GM18498 (cell line): Measurements from ENCODE around the gene FNDC7.
A peak's percentile ranks its signal among the peaks of the same experiment; 100 is the strongest.
"Not testable (repeated sequence)": the region's sequence is repeated elsewhere in the genome, so short reads cannot be mapped to it uniquely, and the experiment has no call there.

Source experiments
- ATAC-seq: cut with Tn5 transposase; IDR thresholded peaks from one replicate; pipeline ENCODE4 v1.9.1; 2021; ENCODE audit warnings: mild to moderate bottlenecking, moderate library complexity; ENCODE audit not compliant: unreplicated experiment

The FNDC7 gene

DNA sequence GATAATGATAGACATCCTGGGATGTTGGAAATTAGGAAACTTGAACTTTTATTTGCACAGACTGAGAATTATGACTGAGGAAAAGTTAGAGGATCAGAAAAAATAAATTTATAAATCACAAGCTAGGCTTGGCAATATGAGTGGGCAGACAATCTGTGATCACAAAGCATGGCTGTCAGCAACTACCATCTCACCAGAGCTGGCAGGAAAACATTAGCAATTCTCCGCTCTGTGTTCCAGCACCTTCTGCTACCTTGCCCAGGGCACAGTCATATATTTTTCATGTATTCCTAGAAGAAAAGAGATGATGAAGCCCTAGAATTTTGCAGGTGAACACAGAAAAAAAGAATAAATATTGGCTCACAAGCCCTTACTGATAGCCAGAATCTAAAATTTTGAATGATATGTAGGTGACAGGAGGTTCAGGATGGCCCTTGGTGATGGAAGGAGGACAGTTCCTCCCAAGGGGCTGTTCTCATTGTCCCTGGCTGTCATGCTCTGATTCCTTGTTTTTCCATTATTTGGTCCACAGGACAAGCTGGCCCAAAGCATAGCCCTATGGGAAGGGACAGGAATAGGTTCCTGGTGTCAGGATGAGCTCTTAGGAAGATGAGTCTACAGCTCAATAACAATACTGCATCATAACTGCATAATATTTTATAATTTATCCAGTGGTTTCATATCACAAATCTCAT is 21.6 kb downstream of the FNDC7 start:
- ATAC-seq: no peak

DNA sequence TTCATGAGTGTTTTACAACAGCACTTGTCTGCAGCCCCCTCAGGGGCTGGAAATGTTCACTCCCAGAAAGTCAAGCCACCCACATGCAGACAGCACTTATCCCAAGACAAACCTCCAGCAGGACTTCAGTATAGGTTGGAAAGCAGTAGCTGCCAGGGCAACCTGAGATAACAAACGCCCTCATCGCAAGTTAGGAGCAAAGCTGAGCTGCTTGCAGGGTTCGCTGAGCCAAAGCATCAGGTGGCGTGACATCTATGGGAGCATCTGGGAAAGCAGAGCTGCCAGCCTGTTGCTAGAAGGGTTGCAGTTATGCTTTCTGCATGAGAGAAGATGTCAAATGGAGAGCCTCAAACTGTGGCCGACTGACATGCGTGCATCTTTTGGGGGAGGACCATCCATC is 29.5 kb downstream of the FNDC7 start:
- ATAC-seq: no peak

DNA sequence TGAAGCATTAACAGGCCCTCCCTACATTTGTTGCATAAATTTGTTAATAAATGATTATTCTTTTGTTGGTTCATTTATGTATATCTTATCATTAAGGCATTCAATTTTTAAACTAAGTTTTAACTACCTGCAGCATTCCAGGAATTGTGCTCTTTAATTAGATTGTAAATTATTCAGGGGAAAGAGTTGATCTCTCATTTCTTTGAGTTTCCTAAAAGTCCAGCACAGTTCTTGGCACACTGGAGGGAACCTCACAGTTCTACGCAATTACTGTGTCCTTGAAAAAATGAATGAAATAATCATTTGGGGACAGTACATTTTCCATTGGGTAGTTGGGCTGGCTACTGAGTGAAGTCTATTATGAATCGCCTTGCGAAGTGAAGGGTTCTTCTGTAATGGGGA is 33.3 kb downstream of the FNDC7 start:
- ATAC-seq: no peak

DNA sequence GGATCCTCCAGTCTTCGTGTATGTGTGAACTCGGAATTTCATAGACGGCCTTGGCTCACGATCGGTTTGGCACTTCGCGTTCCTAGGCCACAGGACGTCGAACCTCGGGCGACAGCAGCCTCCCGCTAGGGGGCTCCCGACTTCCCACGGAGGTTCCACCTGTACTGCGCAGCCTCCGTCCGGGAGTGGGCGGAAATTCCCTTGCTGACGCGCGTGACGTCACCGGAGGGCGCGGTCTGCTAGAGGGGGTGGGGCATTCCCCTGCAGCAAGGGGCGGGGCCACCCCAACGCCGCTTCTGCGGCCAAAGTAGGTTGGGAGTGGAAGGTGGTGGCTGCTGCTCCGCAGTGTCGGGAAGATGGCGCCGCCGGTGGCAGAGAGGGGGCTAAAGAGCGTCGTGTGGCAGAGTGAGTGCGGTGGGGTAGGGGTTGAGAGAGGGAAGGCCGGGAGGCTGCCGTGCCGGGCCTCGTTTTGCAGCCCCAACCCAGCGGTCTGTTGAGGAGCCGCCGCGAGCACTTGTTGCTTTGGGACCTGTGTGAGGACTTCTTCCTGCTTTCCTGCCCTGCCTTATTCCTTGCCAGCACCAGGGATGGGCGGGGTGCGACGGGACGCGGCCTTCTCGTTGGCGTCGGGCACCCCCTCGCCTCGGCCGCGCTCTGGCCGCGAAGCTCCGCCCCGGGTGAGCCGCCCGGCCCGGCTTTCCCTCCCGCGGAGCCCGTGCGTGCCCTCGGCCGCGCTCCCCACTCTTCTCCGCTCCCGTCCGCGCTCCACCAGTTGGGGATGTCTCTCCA is 33.9 kb downstream of the FNDC7 start, which contains the start of gene STXBP3:
Gene STXBP3, plus strand, starts transcription at position 293 of the 789 bp plus-strand sequence. Its CDS starts 64 bp downstream, at position 357.
- ATAC-seq: peak; percentile 94

DNA sequence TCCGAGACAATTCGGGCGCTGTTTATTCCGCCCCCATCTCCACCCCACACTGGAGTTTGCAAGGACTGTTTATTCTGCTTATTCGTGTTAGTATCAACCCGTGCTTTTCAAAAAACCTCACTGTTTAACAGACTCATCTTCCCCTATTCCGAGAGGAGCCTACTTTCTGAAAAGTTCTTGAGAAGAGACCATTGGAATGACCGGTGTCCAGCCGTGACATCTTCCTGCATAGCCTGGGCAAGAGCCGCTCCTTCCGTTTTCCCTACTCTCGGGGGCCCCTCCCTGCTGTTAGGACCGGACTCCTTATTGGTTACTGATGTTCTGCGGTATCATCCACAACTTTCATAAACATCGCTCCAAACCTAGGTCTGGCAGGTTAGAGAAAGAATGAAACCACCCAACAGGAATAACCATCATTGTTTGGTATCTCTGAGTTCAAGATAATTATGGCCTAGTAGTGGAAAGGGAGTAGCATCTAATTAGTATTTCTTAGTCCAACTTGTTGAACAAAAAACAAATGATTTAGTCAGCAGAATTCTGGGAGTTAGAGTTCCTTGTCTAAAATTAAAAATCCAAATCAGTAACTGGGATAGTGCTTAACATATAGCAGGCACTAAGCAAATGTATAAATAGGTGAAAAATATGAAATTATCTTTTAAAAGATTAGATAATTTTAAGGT is 34.6 kb downstream of the FNDC7 start:
- peak; percentile 23 for ATAC-seq

DNA sequence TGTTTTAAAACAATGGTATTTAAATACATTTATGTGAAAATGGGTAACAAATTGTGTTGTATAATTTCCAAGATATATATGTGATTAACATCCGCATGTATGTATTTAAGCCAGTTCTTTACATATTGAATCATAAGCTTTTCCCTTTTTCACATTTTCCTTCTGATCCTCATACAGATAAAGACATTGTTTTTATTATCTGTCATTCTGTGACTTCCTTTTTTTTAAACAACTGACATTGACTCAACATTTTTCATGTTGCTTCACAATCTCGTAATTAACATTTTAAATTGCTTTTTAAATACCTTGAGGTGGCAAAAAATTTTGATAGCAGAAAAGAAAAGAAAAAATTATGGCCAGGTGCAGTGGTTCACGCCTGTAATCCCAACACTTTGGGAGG is 35.2 kb downstream of the FNDC7 start:
- no peak for ATAC-seq

DNA sequence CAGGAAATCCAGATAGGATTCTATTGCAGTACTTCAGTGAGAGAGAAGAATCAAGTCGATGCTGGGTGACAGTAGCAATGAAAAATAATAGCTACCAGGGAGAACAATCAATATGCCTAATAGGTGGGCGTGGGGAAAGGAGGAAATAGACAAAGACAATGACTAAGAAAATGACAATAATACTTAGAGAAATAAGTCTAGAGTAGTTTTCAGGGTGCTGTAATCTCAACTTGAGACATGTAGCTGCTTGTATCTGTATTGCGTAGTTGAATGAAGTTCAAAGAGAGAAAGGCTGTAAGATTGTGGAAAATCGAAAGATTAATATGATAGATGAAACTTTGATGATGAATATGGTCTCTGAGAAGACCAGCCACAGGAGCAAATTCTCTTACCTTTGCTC is 36.4 kb downstream of the FNDC7 start:
- no peak for ATAC-seq

DNA sequence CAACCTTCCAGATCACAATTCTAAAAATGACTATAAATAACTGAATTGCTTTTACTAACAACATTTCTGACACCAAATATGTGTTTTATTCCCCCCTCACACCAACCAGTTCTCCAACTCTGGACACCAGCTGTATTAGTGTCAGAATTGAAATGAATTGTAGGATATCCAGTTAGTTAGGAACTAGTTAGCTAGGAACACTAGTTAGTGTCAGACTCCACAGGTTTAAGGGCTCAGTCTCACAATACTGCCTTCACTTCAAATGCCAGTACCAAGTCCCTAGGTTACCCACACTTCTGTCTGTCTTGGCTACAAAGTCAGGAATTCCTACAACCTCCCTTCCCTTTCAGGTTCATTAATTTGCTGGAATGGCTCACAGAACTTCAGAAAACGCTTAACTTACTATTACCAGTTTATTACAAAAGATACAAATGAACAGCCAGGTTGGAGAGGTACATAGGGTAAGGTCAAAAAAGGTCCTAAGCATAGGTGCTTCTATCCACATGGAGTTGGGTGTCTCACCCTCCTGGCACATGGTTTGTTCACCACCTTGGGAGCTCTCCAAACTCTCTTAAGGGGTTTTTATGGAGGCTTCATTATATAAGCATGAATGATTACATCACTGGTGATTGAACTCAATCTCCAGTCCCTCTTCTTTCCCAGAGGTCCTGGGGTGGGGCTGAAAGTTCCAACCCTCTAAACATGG is 37.9 kb downstream of the FNDC7 start:
- no peak for ATAC-seq

DNA sequence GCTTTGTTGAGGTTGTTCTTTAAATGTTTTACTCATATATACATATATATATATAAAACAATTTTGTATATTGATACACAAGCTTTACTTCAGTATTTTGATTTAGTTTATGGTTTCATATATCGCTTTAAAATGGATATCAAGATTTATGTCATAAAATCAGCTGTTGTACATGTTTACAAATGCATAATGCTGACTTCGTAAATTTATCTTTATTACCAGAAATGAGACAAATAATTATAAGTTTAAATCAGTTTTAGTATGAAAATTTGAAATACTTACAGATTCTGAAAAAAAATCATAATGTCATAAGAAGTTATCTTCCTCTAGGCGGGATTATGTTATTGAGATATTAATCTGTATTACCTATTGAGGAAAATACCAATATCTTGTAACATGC is 40.7 kb downstream of the FNDC7 start:
- ATAC-seq: no peak

DNA sequence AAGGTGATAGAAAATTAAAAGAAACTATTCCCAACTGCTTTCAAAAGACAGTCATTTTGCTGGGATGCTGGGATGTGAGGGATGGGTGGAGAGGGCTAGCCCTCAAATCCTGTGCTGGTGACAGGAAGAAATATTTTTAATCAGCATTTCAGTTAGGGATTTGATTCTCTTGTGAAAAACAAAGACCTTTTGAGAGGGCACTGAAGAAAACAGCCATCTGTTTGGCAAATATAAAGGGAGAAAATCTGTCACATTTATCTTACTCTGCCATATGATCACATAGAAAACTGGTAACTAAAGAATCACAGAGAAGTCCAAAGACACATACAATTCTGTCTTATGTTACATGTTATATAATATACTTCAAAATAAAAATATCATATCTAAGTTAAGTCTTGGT is 46.1 kb downstream of the FNDC7 start:
- no peak for ATAC-seq

DNA sequence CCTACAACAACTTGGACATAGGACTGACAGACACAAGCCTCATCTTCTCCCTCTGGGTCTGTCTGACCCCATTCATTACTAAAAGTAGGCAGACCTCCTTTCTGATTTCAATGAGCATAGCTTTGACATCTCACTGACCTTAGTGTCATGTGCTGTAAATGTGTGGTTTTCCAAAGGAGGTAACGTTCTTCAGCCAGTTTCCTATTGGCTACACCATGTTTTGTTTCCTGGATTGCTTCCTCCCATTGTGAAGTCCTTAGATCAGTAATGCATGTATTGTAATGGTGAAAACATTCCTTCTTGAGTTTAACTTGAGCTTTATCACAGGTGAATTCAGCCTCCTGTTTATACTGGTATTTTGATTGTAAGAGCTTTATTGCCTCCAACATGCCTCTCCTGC is 54.4 kb downstream of the FNDC7 start:
- ATAC-seq: no peak

DNA sequence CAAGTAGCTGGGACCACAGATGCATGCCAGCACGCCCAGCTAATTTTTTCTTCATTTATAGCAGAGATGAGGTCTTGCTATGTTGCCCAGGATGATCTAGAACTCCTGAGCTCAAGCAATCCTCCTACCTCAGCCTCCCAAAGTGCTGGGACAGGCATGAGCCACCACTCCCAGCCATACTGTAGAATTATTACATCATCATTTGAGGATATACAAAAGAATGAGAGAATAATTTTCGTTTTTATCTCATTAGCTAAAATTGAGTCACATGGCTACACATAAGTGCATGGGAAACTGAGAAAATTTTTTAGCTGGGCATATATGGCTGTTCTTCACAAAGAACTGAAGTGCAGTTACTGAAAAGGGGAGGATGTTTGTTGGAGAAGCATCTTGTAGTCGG is 55.0 kb downstream of the FNDC7 start:
- no peak for ATAC-seq

DNA sequence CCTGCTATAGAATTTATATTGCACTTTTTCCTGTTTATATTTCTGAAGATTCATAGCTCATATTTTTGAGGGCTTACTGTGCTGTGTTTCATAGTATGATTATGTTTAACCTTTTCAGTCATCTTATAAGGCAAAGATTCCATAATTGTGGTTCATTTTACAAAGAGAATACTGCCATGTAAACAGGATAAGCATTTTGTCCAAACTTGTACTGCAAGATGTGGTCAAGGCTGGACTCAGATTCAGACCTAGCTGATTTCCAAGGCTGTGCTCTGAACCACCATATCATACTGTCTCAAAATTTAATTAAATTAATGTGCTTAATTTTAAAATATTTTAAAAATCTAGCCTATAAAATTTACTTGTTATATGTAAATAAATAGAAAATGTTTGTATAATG is 65.1 kb downstream of the FNDC7 start:
- no peak for ATAC-seq

DNA sequence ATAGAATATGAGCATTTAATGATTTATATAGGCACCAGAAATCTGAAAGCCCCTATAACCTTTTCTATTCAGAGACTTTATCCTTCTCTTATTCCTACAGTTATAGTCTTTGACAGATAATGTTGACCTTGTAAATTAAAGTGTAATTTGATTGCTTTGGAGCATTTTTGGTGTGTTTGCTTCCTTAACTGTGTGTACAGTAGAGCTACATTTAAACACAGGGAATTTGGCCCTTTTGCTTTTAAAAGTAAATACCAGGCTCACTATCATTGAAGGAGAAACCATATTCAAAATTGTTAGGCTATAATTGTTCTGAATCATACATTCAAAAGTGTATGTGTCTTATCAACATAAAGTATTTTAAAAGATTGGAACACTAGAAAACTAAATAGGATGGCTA is 66.7 kb downstream of the FNDC7 start:
- ATAC-seq: no peak

DNA sequence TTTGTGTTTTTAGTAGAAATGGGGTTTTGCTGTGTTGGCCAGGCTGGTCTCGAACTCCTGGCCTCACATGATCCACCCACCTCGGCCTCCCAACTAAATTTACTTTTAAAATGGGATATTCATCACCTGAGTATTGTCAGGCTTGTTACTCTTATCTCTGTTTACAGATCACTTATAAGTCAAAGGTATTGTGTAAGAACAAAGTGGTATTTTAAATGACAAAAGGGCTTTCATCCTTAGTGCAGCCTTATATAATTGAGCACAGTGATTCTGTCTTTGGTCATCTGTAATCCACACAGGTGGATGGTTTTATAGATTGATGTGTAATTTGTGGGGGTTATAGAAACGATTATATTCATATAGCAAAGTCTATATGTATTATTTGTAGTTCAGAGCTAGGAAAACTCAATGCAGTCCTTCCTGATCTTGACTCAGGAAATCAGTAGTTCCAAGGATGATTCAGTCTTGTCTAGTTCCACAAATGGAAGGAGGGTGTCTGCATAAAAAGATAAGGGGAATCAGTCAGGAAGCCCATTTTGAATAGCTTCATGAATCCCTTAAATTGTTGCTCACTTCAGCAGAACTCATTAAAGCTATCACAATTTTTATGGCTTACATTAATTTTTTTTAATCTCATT is 68.3 kb downstream of the FNDC7 start:
- ATAC-seq: no peak

DNA sequence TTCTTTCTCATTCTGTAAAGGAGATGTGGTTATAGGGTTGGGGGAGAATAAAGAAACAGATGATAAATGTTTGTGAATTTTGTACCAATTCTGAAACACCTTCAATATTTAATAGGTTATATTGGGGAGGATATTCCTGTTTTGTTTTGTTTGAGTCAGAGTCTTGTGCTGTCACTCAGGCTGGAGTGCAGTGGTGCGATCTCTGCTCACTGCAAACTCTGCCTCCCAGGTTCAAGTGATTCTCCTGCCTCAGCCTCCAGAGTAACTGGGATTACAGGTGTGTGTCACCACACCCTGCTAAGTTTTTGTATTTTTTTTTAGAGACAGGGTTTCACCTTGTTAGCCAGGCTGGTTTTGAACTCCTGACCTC is 68.9 kb downstream of the FNDC7 start:
- not testable (repeated sequence) for ATAC-seq

DNA sequence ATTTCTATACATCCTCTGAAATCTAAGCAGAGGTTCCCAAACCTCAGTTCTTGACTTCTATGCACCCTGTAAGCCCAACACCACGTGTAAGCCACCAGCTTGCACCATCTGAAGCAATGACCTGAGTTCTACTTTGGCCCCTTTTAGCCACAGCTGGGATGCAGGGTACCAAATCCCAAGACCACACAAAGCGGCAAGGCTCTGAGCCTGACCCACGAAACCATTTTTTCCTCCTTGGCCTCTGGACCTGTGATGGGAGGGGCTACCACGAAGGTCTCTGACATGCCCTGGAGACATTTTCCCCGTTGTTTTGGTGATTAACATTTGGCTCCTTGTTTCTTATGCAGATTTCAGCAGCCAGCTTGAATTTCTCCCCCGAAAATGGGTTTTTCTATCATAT is 72.6 kb downstream of the FNDC7 start:
- ATAC-seq: no peak

DNA sequence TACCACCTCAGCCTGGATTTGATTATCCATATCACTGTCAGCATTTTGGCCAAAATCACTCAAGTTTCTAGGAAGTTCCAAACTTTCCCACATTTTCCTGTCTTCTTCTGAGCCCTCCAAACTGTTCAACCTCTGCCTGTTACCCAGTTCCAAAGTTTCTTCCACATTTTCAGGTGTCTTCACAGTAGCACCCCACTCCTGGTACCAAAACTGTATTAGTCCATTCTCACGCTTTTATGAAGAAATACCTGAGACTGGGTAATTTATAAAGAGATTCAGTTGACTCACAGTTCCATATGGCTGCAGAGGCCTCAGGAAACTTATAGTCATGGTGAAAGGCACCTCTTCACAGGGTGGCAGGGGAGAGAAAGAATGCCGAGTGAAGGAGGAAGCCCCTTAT is 73.2 kb downstream of the FNDC7 start:
- no peak for ATAC-seq

DNA sequence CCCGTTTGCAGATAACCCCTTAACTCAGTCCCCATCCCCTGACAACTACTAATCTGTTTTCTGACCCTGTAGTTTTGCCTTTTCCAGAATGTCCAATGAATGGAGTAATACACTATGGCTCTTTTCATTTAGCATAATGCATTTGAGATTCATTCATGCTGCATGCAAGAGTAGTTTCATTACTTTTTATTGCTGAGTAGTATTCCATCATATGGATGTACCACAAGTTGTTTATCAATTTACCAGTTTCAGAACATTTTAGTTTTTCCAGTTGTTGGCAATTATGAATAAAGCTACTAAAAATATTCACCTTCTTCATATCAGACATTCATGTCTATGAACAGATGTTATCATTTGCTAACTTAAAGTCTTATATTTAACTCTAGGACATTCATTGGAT is 79.1 kb downstream of the FNDC7 start:
- ATAC-seq: no peak
